Fibroblast of mammary gland (primary cell): ENCODE measurements around the gene EML1.
"Not testable (repeated sequence)": the region's sequence is repeated elsewhere in the genome, so short reads cannot be mapped to it uniquely, and the experiment has no call there.

Source experiments
- DNase-seq: peaks from one replicate; pipeline ENCODE4 v3.0.0-alpha.2; 2010; ENCODE audit warnings: low read depth
- H3K4me3 ChIP-seq: 2 replicates; pipeline ENCODE4 v1.5.1; 2011; ENCODE audit warnings: low read depth, mild to moderate bottlenecking, low read length, moderate library complexity; ENCODE audit not compliant: control insufficient read depth
- TF ChIP-seq, protein P1 (sequence below): conservative IDR thresholded peaks from 2 replicates; pipeline ENCODE4 v1.5.1; 2011; ENCODE audit warnings: low read depth, low read length, inconsistent platforms; ENCODE audit not compliant: control insufficient read depth, insufficient read depth

Gene EML1

GRCh38 chr14:99760817-99761216 is 32.4 kb upstream of the EML1 start:
- DNase-seq = no peak
- H3K4me3 ChIP-seq = no peak overlapping the region
- TF ChIP-seq, protein P1, sequence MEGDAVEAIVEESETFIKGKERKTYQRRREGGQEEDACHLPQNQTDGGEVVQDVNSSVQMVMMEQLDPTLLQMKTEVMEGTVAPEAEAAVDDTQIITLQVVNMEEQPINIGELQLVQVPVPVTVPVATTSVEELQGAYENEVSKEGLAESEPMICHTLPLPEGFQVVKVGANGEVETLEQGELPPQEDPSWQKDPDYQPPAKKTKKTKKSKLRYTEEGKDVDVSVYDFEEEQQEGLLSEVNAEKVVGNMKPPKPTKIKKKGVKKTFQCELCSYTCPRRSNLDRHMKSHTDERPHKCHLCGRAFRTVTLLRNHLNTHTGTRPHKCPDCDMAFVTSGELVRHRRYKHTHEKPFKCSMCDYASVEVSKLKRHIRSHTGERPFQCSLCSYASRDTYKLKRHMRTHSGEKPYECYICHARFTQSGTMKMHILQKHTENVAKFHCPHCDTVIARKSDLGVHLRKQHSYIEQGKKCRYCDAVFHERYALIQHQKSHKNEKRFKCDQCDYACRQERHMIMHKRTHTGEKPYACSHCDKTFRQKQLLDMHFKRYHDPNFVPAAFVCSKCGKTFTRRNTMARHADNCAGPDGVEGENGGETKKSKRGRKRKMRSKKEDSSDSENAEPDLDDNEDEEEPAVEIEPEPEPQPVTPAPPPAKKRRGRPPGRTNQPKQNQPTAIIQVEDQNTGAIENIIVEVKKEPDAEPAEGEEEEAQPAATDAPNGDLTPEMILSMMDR = no peak

DNA sequence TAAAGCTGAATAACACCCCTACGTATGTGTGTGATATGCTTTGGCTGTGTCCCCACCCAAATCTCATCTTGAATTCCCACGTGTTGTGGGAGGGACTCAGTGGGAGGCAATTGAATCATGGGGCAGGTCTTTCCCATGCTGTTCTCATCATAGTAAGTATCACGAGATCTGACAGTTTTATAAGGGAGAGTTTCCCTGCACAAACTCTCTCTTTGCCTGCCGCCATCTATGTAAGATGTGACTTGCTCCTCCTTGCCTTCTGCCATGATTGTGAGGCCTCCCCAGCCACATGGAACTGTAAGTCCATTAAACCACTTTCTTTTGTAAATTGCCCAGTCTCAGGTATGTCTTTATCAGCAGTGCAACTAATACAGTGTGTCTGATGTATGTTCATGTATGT is 30.3 kb upstream of the EML1 start:
- not testable (repeated sequence) for DNase-seq, H3K4me3 ChIP-seq

- H3K4me3 ChIP-seq = no peak overlapping the region
- TF ChIP-seq, protein P1 = no peak
- DNase-seq = no peak
These were observed 29.5 kb upstream of the EML1 start for GRCh38 chr14:99763527-99764221.

GRCh38 chr14:99764222-99764706 is 28.9 kb upstream of the EML1 start:
- H3K4me3 ChIP-seq = no peak overlapping the region
- TF ChIP-seq, protein P1 = no peak
- DNase-seq = no peak

DNA sequence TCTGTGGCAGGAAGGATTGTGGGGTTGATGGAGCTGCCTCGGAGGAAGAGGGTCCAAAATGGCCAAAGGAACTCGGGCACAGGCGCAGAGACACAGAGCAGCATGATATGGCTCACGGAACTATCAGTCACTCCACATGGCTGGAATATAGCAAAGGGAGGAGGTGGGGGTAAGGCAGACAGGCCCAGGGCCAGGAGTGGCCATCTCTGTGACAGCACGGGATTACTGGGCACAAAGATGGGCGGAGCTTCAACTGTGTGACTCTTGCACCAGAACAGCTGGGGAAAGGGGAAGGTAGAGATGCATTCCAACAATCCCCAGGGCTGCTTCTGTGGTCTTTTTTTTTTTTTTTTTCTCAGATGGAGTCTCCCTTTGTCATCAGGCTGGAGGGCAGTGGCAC is 24.8 kb upstream of the EML1 start:
- TF ChIP-seq, protein P1 = no peak
- no peak overlapping the region for H3K4me3 ChIP-seq
- peak; percentile 61 for DNase-seq

GRCh38 chr14:99769123-99769522 is 24.1 kb upstream of the EML1 start:
- DNase-seq = no peak

GRCh38 chr14:99769799-99770198 is 23.4 kb upstream of the EML1 start:
- TF ChIP-seq, protein P1 = no peak
- no peak for DNase-seq
- H3K4me3 ChIP-seq = no peak overlapping the region

More at GRCh38 chr14:99769123-99769522, 24.1 kb upstream of the EML1 start:
- H3K4me3 ChIP-seq = no peak overlapping the region
- TF ChIP-seq, protein P1 = no peak
